Progenitor cell of endocrine pancreas (in vitro differentiated cells): ENCODE measurements around the gene DDB1. TPM values are rescaled to one million over a fixed set of nuclear protein-coding genes. Genes with fewer than 3 reads are reported as not detected.

Experiments
- DNase-seq: peaks from one replicate; pipeline ENCODE4 v3.0.0; 2021; ENCODE audit warnings: low spot score; ENCODE audit not compliant: unreplicated experiment
- H3K27ac Mint-ChIP-seq: 2 replicates; pipeline ENCODE4 v1.8.0; 2021; ENCODE audit warnings: mild to moderate bottlenecking, moderate library complexity, mixed read lengths
- H3K27me3 Mint-ChIP-seq: 2 replicates; pipeline ENCODE4 v1.8.0; 2021; ENCODE audit warnings: mixed read lengths
- H3K36me3 Mint-ChIP-seq: 2 replicates; pipeline ENCODE4 v1.8.0; 2022; ENCODE audit warnings: mixed read lengths; ENCODE audit not compliant: insufficient read depth
- H3K4me1 Mint-ChIP-seq: 2 replicates; pipeline ENCODE4 v1.8.0; 2021; ENCODE audit warnings: low read depth, mixed read lengths
- H3K4me3 Mint-ChIP-seq: 2 replicates; pipeline ENCODE4 v1.8.0; 2021; ENCODE audit warnings: low read depth, mild to moderate bottlenecking, moderate library complexity, mixed read lengths
- H3K9me3 Mint-ChIP-seq: 2 replicates; pipeline ENCODE4 v1.8.0; 2021; ENCODE audit warnings: low read depth, mixed read lengths
- CTCF ChIP-seq: fragments of 200-600 bp; sonication (generic); IDR thresholded peaks from one replicate; pipeline ENCODE4 v1.5.0; 2021; ENCODE audit warnings: antibody characterized with exemption, mild to moderate bottlenecking; ENCODE audit not compliant: unreplicated experiment
- total RNA-seq: library from RNA; stranded (reverse); gene quantifications from 2 replicates; pipeline ENCODE4 v1.2.1, GENCODE V29; 2021

Gene DDB1
- total RNA-seq, 1 donor from 2014 or later: 254 TPM

GRCh38 chr11:61353131-61354067 lies 20.5 kb upstream of the DDB1 start:
- Mint-ChIP-seq H3K27ac (no peak overlapping the region), H3K36me3 (peaks cover 11% of the 10 kb centered on the region), H3K4me3 (no peak overlapping the region), H3K4me1 (no peaks in the 10 kb centered on the region), H3K9me3 (no peaks in the 10 kb centered on the region), H3K27me3 (no peaks in the 10 kb centered on the region)
- DNase-seq: no peak
- TF ChIP-seq CTCF: no peak

GRCh38 chr11:61352038-61352437 lies 19.1 kb upstream of the DDB1 start:
- H3K27ac Mint-ChIP-seq: no peak overlapping the region
- H3K4me1 Mint-ChIP-seq: no peaks in the 10 kb centered on the region
- no peaks in the 10 kb centered on the region for H3K27me3 Mint-ChIP-seq
- DNase-seq: no peak
- H3K9me3 Mint-ChIP-seq: no peaks in the 10 kb centered on the region
- no peak for TF ChIP-seq CTCF
- peaks cover 11% of the 10 kb centered on the region for H3K36me3 Mint-ChIP-seq
- H3K4me3 Mint-ChIP-seq: no peak overlapping the region

- Mint-ChIP-seq H3K4me3 (no peak overlapping the region), H3K36me3 (peaks cover 9% of the 10 kb centered on the region), H3K27ac (no peak overlapping the region), H3K4me1 (no peaks in the 10 kb centered on the region), H3K27me3 (no peaks in the 10 kb centered on the region), H3K9me3 (no peaks in the 10 kb centered on the region)
- DNase-seq: no peak
- TF ChIP-seq CTCF: no peak
Measured at GRCh38 chr11:61350803-61351202, 17.9 kb upstream of the DDB1 start.

- Mint-ChIP-seq H3K27me3 (no peaks in the 10 kb centered on the region), H3K4me1 (no peaks in the 10 kb centered on the region), H3K27ac (no peak overlapping the region), H3K36me3 (peaks cover 9% of the 10 kb centered on the region), H3K9me3 (no peaks in the 10 kb centered on the region), H3K4me3 (no peak overlapping the region)
- TF ChIP-seq CTCF: no peak
- DNase-seq: no peak
Measured at GRCh38 chr11:61350336-61350735, 17.4 kb upstream of the DDB1 start.

- no peak for DNase-seq
- H3K27me3 Mint-ChIP-seq: no peaks in the 10 kb centered on the region
- no peaks in the 10 kb centered on the region for H3K9me3 Mint-ChIP-seq
- no peaks in the 10 kb centered on the region for H3K4me1 Mint-ChIP-seq
- H3K4me3 Mint-ChIP-seq: no peak overlapping the region
- no peak for TF ChIP-seq CTCF
- H3K36me3 Mint-ChIP-seq: peaks cover 9% of the 10 kb centered on the region
- no peak overlapping the region for H3K27ac Mint-ChIP-seq
Measured at GRCh38 chr11:61349916-61350315, 17.0 kb upstream of the DDB1 start.
